Stimulated activated CD4-positive, alpha-beta T cell treated with anti-CD3 and anti-CD28 coated beads, TNF-alpha, amount 100 ng/mL, for 24 hours (primary cell): ENCODE results near the gene OPN1MW2.
"Not testable (repeated sequence)": the region's sequence is repeated elsewhere in the genome, so short reads cannot be mapped to it uniquely, and the experiment has no call there.

Source experiments
- DNase-seq, 3 experiments: peaks; one replicate each; pipeline ENCODE4 v3.0.0-alpha.2; 2020; ENCODE audit warnings: low read depth in 3 of 3

The OPN1MW2 gene

GRCh38 chrX:154219456-154219855, at the start of gene OPN1MW2:
Gene OPN1MW2 (plus strand): TSS chrX:154219756. CDS start chrX:154219816, 60 bp downstream.
- DNase-seq: not testable (repeated sequence)

GRCh38 chrX:154172535-154172943, 47.0 kb upstream of the OPN1MW2 start:
- not testable (repeated sequence) for DNase-seq

- not testable (repeated sequence) for DNase-seq
Measured at GRCh38 chrX:154174356-154174755, 45.2 kb upstream of the OPN1MW2 start.

GRCh38 chrX:154182296-154182695, 37.3 kb upstream of the OPN1MW2 start, which contains the start of gene OPN1MW:
Gene OPN1MW (plus strand): TSS chrX:154182596. CDS start chrX:154182678, 82 bp downstream.
- not testable (repeated sequence) for DNase-seq

GRCh38 chrX:154183794-154184193, 35.8 kb upstream of the OPN1MW2 start:
- DNase-seq: not testable (repeated sequence)

- not testable (repeated sequence) for DNase-seq
Measured at GRCh38 chrX:154192846-154193245, 26.7 kb upstream of the OPN1MW2 start.

- DNase-seq: not testable (repeated sequence)
Measured at GRCh38 chrX:154194316-154194715, 25.2 kb upstream of the OPN1MW2 start.

GRCh38 chrX:154196466-154196865, 23.1 kb upstream of the OPN1MW2 start:
- not testable (repeated sequence) for DNase-seq

GRCh38 chrX:154209670-154210418, 9.7 kb upstream of the OPN1MW2 start:
- DNase-seq: not testable (repeated sequence)

GRCh38 chrX:154211057-154211456, 8.5 kb upstream of the OPN1MW2 start:
- not testable (repeated sequence) for DNase-seq

GRCh38 chrX:154211499-154211898, 8.1 kb upstream of the OPN1MW2 start:
- not testable (repeated sequence) for DNase-seq

GRCh38 chrX:154225292-154225691, 5.7 kb downstream of the OPN1MW2 start:
- not testable (repeated sequence) for DNase-seq

- DNase-seq: not testable (repeated sequence)
Measured at GRCh38 chrX:154226706-154227105, 7.2 kb downstream of the OPN1MW2 start.

- not testable (repeated sequence) for DNase-seq
Measured at GRCh38 chrX:154231443-154231842, 11.9 kb downstream of the OPN1MW2 start.

GRCh38 chrX:154233620-154234019, 14.1 kb downstream of the OPN1MW2 start:
- DNase-seq: not testable (repeated sequence)

- DNase-seq: not testable (repeated sequence)
Measured at GRCh38 chrX:154238939-154239559, 19.5 kb downstream of the OPN1MW2 start.

GRCh38 chrX:154239982-154240503, 20.5 kb downstream of the OPN1MW2 start:
- not testable (repeated sequence) for DNase-seq

- not testable (repeated sequence) for DNase-seq
Measured at GRCh38 chrX:154247377-154248045, 28.0 kb downstream of the OPN1MW2 start.

GRCh38 chrX:154248076-154248475, 28.5 kb downstream of the OPN1MW2 start:
- DNase-seq: not testable (repeated sequence)

GRCh38 chrX:154257282-154257681, 37.7 kb downstream of the OPN1MW2 start, which contains the start of gene OPN1MW3:
Gene OPN1MW3 (plus strand): TSS chrX:154257582. CDS start chrX:154257620, 38 bp downstream.
- DNase-seq: not testable (repeated sequence)

GRCh38 chrX:154258711-154259110, 39.2 kb downstream of the OPN1MW2 start:
- not testable (repeated sequence) for DNase-seq

- not testable (repeated sequence) for DNase-seq
Measured at GRCh38 chrX:154263072-154263471, 43.5 kb downstream of the OPN1MW2 start.
